HG02763 (cell line): Measurements from ENCODE around the gene MRPS10.
A peak's percentile ranks its signal among the peaks of the same experiment; 100 is the strongest.
"Not testable (repeated sequence)": the region's sequence is repeated elsewhere in the genome, so short reads cannot be mapped to it uniquely, and the experiment has no call there.

ENCODE experiments used
- ATAC-seq: cut with Tn5 transposase; IDR thresholded peaks from one replicate; pipeline ENCODE4 v1.9.1; 2021; ENCODE audit warnings: mild to moderate bottlenecking, moderate library complexity; ENCODE audit not compliant: unreplicated experiment

MRPS10 gene

DNA sequence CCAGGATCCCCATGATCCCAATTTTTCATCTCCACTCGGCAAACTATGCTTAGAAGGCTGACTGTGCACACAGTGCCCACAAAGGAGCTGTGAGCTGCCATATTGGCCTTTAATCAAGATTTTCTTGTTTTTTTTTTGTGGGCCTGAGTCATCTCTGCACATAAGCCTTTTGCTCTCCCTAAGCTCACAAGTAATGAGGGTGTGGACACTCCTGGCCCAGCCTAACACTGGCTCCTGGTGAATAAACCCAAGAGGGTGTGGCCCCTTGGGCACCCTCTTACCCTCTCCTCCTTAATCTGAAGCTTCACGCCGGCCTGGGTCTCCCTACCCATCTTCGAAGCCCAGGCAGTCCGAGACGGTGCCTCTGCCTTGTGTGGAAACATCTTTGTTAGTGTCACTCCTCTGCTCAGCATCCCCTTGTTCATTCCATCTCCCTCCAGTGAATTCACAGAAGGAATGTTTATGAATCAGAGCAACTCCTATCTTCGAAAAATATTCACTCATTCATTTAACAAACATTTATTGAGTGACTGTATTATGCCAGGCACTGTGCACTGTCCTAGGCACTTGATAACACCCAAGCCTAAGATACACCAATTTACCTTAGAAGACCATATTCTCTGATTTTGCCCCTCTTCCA, 22.2 kb upstream of the MRPS10 start:
- ATAC-seq: no peak

DNA sequence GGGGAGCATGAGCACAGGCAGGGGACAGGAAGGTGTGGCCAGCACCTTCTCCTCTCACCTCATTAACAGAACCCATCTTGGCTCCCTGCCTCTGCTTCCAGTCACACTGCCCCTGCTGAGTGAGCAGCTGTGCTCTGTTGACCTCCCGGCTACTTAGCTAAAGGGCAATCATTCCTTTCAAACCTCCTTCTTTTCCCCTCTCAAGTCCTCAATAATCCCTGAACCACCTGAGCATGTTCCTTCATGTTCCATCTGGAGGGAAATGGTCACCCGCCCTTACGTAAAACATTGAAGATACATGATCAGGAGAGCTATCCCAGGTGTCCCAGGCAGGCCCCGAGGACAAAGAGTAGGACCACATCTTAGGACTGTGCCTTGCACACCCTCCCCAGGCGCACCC, 21.7 kb upstream of the MRPS10 start:
- ATAC-seq: no peak

DNA sequence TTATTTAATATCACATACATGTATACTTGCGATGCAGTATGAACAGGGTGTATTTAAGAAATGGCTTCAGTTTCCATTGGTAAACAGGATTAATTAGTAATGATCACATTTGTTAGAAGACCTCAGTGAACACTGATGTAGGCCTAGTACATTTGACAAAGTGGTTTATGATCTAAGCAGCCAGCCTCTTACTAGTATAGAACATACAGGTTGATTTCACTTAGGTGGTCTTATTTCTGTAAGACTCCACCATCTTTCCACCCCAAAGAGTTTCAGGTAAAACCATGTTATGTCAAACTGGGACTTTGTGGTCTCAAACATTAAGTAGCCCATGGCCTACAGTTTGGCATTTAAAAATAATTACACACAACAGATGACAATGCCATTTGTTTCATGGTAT, 20.2 kb upstream of the MRPS10 start:
- ATAC-seq: no peak

DNA sequence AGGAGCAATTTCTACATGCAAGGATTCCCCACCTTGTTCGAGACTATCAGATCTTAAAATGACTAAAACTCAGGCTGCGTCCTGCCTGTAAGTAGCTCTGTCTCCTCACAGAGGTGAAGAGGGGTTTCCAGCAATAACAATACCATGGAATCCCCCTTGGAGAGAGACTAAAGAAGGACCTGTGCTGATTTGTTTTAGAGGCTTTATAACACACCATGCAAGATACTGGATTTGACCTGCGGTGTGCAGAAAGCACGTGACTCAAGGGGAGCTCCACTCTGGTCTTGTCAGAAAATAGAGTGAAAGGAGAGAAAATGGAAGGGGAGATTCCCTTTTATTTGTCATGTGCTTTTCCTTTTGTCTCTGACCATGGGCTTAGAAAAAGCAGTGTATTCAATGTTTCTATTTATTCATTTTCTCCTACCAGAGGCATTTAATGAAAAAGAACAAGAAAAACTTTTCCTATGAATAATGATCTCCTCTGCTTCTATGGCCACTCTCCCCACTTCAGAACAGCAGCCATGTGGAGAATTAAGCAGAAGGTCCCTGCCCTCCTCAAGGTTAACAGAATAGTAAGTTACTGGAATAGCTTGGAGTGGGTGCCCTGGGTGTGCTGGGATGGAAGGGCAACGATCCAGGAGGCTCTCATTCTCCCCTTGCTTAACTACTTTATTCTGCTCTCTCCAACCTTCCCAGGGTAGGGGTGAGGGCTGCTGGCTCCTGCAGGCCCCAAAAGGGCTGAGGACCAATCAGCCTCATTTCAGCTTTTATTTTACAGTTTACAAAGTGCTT, 19.2 kb upstream of the MRPS10 start:
- no peak for ATAC-seq

DNA sequence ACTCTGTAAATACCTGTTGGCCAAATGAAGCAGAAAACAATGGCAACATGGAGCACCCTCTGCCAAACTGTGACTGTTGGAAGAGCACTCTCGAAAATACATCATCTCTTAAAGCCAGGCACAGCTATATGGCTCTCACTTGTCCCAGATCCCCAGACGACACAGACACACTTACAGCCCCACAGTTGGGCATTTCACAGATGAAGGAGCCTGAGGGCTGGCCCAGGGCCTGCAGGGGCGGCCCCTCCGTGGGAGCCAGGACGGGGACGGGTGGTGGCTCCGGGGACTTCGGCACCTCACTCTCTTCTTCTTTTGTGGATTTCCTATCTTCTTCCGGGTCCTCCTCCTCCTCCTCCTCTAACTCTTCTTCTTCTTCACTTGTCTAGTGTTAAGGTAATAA, 18.4 kb upstream of the MRPS10 start:
- no peak for ATAC-seq

DNA sequence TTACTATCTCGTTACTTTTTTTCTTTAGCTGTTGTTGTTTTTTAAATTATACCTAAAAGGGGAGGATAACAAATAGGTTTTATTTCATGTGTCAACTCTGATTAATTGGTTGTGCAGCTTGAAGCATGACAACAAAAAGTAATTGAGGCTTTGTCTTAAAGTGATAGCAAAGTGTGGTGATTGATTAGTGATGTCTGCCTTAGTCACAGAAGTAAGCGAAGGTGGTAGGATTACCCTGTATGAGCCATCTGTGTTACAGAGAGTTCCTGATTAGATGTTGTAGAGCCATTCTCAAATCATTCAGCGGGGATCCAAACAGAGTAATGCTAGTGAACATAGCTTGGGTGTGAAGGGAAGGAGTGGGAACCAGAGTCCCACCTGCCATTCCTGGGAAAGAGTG, 14.4 kb upstream of the MRPS10 start:
- ATAC-seq: no peak

DNA sequence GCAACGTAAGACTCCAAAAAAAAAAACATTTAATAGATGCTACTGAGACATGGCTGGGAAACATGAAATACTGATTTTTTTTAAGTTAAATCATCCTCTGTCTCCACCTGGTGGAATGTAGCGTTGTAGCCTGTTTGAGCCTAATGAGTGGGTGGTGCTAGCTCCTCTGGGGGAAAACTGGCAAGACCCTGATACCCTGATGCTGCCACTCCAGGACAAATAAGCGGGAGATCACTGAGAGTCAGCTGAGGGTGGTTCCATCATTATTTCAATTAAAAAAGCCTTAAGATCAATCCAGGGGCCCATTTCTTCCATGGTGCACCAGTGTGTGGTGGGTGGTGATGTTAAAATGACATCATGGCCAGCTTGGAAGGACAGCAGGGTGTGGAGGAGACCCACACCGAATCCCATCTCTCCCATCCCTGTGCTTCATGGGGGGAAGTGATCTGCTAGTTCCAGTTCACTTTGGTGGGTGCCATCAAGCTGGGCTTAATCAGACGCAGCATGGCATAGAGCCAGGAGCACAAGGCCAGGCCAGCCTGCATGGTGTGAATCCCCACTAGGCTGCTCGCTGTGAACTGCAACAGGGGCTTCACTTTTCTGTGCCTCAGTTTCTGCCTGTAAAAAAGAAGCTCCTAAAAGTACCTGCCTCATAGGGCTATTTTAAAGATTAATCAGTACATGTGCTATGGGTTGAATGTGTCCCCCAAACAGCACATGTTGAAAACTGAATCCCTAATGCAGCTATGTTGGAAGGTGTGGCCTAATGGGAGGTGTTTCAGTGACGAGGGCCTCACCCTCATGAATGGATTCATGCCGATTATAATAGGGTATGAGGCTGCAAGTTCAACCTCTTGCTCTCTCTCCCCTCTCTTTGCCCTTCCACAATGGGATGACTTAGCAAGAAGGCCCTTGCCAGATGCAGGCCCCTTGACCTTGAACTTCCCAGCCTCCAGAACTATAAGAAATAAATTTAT, 13.0 kb upstream of the MRPS10 start:
- no peak for ATAC-seq

DNA sequence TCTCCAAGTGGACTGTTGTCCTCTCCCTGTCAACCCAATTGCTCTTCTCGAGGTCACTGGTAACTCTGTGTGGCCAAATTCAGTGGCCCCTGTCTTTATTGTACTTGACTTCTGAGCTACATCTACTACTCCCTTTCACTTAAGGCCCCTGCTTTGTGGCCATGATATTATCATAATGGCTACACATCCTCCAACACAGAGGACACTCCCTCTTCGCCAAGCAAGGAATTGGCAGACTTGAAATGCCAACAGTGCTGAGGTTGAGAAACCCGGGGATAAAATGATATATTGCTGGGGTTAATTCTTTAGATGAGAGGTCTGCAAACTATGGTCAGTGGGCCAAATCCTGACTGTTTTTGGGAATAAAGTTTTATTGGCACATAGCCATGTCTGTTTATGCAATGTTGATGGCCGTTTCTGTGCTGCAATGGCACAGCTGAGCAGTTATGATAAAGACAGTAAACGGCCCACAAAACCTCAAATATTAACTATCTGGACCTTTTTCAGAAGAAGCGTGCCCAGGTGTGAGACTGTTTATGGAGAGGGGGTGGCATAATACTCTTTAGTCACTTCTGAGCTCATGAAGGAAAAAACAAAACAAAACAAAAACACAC, 12.0 kb upstream of the MRPS10 start:
- no peak for ATAC-seq

DNA sequence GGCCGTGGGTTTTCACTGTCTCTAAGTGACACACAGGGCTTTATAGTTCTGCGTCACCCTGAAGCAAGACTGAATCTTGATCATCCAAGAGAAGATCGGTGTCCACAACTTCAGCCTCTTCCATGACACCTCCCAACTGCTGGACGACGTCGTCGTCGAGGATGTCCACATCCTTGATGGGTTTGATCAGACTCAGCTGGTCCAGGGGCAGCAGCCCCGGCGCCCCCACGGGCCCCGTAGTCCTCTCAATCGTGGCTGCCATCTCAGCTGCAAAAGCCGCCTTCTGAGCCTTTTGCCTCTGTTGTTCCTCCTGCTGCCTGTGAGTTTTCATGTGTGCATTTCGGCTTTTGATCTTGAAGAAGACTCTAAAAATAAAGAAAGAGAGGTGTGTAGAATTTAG, 10.6 kb upstream of the MRPS10 start:
- no peak for ATAC-seq

DNA sequence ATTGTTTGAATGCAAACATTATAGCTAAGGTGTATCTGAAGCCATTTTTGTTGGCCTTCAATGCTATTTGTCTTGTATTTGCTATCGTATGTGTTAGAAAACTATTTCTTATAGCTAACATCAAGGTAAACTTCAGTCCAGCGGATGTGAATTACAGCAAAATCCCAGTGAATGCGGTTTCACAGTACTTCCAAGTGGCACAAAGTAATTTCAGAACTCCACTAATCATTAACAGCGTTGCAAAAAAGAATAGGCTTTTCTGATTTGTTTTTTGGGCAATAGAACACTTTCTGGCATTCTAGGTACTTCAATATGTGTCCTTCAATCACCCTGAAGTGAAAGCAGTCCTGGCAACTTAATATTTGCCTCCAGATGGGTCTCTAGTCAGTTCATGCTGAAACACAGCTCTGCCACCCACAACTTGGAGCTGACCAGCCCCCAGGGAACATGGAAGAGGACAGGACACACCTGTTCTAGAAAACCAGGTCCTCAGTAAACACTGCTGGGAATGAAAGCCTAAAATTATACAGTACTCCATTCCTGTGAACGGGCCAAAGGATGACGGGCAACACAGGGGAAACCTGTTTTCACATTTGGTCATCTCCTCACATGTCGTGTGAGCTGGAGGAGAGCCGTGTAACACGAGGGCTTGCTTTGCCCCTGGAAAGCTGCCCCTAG, 9.7 kb upstream of the MRPS10 start:
- ATAC-seq: no peak

DNA sequence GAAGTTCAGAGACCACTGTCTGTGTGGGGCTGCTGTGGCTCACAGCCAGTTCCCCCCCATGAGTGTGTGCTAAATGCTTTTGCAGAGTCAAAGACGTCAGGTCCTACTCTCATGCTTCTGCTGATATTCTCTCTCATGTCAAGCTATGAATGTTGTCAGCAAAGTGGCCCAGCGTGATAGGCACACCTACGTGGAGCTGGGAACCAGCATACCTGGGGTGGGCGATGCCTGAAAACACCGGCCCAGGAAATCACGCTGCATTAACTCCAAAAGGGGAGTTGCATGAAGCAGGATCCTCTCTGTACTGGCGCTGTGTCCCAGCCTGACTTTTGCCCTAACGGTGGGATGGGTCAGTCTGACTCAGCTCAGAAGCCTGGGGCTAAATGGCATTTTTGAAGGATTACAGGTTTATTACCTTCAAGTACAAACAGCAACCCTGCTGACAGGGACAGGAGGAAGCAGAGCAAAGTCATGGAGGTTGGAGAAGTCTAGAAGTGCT, 9.0 kb upstream of the MRPS10 start:
- no peak for ATAC-seq

DNA sequence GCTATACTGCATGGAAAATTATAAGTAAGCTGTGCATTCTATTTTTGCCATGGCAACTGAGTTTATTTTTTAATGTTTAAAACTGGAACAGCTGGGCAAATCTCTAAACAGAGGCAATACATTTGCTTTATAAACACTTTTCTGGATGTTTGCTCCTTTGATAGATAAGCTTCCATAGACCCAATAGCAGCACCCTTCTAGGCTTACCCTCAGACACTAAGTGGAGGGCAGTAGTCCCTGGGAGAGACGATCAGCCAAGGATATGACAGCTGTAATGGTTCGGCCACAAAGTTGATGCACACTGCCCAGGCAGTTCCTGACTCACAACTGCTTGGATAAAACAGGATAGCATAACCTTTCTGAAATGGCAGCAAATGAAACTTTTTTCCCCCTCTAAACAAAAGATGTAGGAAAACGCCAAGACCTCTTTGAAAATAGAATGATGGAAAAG, 8.5 kb upstream of the MRPS10 start:
- no peak for ATAC-seq

DNA sequence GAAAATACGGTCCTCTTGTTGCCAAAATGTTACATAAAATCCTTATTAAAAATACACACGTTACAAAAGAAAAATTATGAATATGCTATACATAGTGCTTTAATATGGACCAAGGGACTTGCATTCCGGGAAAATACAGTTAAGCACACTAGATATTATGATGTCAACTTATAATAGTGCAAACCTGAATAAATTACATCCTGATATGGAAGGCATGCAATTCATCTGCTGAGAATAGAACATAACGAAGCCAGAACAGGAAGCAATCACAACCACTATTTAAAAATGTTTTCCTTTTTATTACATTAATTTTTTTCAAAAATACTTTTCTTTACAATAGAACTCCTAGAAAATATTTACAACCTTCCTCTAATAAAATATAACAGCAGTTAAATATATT, 7.8 kb upstream of the MRPS10 start:
- no peak for ATAC-seq

DNA sequence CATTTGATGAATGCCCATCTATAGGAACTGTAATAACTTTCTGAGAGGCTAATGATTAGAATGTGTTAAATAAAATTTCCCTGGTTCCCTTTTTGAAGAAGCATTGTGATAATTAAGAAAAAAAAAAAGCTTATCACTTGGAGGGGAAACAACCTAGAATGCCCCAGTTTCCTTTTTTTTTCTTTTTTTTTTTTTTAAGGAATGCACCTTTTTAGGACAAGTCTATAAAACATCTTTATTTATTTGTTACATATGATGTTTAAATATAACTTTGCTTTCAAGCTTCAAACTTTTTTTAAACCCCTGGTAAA, 7.3 kb upstream of the MRPS10 start:
- no peak for ATAC-seq

DNA sequence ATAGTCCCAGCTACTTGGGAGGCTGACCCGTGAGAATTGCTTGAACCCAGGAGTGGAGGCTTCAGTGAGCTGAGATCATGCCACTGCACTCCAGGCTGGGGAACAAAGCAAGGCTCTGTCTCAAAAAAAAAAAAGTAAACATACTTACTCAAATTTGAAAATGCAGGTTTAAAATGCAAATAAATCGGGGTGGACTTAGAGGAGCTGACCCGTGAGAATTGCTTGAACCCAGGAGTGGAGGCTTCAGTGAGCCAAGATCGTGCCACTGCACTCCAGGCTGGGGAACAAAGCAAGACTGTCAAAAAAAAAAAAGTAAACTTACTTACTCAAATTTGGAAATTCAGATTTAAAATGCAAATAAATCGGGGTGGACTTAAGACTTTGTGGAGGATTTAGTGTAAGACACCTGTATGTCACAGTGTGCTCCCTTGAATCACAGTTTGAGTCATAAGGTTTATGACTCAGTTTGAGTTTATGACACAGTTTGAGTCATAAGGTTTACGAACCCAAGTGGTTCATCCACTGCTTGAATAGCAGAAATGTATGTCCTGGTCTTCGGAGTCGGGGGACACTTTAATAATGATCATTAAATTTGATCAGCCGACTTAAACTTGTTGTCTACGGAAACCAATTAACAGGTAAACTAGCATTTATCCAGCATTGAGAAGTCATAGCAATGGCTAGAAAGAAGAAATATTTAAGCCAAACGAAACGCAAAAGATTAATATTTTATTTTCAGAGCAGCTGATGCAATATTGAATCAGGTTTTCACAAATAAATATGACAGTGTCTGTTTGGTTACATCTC, 6.8 kb upstream of the MRPS10 start:
- peak; percentile 91 for ATAC-seq

DNA sequence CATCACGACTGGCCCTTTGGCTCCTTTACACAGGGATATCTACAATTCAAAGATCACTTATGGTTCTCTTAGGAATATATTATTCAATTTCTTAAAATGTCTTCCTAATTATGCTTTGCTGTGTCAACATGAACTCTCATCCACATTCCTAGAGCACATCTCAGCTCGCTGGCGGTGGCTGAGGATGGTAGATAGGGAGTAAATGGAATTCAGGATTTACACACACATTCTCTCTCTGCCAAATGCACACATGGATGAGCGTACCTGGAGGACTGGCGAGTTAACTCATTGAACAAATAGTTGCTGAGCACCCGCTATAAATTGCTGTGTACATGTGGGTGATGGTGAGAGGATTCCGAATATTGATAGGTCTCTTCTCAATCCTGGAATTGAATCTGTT, 4.8 kb upstream of the MRPS10 start:
- ATAC-seq: no peak

DNA sequence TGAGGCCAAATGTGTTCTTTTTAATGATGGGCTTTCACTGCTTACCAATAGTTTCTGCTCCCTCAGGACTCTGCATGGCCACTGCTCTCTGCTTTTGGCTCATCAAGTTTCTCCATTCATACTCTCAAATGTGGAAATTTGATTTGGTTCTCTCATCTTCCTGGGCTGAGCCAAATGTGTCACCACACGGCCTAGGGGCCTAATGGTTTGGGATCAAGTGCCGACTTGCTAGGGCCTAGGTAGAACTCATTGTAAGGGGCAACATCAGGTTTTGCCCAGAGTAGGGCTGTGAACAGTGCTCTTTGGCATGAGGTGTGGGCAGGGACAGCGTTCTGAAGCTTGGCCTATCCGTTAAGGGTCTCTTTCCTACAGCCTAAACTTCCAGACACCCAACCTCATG, 3.9 kb upstream of the MRPS10 start:
- ATAC-seq: no peak

DNA sequence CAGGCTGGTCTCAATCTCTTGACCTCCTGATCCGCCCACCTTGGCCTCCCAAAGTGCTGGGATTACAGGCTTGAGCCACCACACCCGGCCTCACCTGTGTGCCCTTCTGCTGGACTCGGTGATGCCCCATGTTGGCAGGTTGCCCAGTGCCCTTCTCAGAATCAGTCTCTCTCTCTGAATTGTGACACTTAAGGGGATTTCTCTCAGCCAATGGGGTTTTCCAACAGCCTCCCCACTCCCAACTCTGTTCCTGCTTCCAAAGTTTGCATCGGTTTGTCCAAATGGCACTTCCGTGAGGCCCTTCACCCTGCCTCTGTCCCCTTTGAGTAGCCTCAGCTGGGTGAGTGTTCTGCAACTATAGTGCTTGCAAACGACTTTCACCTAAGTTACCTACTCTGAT, 3.1 kb upstream of the MRPS10 start:
- no peak for ATAC-seq

DNA sequence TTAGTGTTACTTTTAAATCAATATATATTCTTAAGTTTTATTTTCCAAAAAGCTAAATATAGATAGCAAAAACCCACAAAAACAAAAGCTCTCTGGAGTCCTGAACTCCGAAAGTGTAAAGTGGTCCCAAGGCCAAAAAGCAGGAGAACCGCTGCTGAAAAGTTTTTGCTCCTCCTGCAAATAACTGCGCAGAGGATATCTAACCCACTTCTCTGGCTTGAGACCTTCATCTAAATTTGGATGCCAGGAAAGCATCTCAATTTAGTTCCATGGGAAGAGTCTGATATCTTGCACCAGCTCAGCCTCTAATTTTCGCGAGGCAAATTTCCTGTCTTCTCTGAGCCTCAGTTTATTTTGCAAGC, 523 bp downstream of the MRPS10 start:
- ATAC-seq: no peak

DNA sequence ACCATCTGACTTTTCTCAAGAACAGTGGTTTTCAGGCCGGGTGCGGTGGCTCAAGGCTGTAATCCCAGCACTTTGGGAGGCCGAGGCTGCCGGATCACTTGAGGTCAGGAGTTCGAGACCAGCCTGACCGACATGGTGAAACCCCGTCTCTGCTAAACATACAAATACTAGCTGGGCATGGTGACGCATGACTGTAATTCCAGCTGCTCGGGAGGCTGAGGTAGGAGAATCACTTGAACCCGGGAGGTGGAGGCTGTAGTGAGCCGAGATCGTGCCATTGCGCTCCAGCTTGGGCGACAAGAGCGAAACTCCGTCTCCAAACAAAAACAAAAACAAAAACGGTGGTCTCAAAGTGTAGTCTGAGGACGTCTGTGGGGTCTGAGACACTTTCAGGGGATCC, 1.2 kb downstream of the MRPS10 start:
- ATAC-seq: not testable (repeated sequence)
